Neural cell (in vitro differentiated cells): Measurements from ENCODE around the gene CWC27. TPM values are rescaled to one million over a fixed set of nuclear protein-coding genes. Genes with fewer than 3 reads are reported as not detected.

ENCODE experiments used
- H2AFZ ChIP-seq: fragments of 200-600, 300-800 bp; sonication (generic), shearing (Covaris generic); 2 replicates; pipeline ENCODE4 v1.6.0; 2014; ENCODE audit warnings: low read depth, mild to moderate bottlenecking, antibody characterized with exemption, low read length, moderate library complexity
- H3F3A ChIP-seq: fragments of 200-600 bp; shearing (Covaris generic); 2 replicates; pipeline ENCODE4 v1.6.1; 2016; ENCODE audit warnings: mild to moderate bottlenecking, moderate library complexity, mixed read lengths, antibody characterized with exemption, low read length; ENCODE audit not compliant: insufficient read depth, poor library complexity, severe bottlenecking
- H3K27ac ChIP-seq: fragments of 200-600, 300-800 bp; sonication (generic), shearing (Covaris generic); 2 replicates; pipeline ENCODE4 v1.5.1; 2014; ENCODE audit warnings: mild to moderate bottlenecking, low read length, moderate library complexity
- H3K27me3 ChIP-seq: fragments of 300-800, 200-600 bp; sonication (generic), shearing (Covaris generic); 2 replicates; pipeline ENCODE4 v1.6.0; 2014; ENCODE audit warnings: mild to moderate bottlenecking, low read depth, low read length, moderate library complexity; ENCODE audit not compliant: insufficient read depth
- H3K36me3 ChIP-seq: fragments of 300-800, 200-600 bp; sonication (generic), shearing (Covaris generic); 2 replicates; pipeline ENCODE4 v1.5.1; 2014; ENCODE audit warnings: mild to moderate bottlenecking, antibody characterized with exemption, low read length, moderate library complexity; ENCODE audit not compliant: insufficient read depth
- H3K4me2 ChIP-seq: fragments of 300-800, 200-600 bp; sonication (generic), shearing (Covaris generic); 2 replicates; pipeline ENCODE4 v1.6.0; 2014; ENCODE audit warnings: mild to moderate bottlenecking, low read length
- H3K4me3 ChIP-seq: fragments of 300-800, 200-600 bp; sonication (generic), shearing (Covaris generic); 2 replicates; pipeline ENCODE4 v1.5.1; 2014; ENCODE audit warnings: mild to moderate bottlenecking, low read length, moderate library complexity
- H3K79me2 ChIP-seq: fragments of 200-600 bp; shearing (Covaris generic); replicated peaks from 2 replicates; pipeline ENCODE4 v1.6.0; 2014; ENCODE audit warnings: mild to moderate bottlenecking, low read length, moderate library complexity; ENCODE audit not compliant: insufficient read depth
- H3K9ac ChIP-seq: fragments of 300-800, 200-600 bp; sonication (generic), shearing (Covaris generic); 2 replicates; pipeline ENCODE4 v1.6.1; 2016; ENCODE audit warnings: mild to moderate bottlenecking, low read length, mixed read lengths
- H3K9me2 ChIP-seq: fragments of 200-600 bp; shearing (Covaris generic); 2 replicates; pipeline ENCODE4 v1.6.1; 2016; ENCODE audit warnings: mild to moderate bottlenecking, low read length, mixed read lengths; ENCODE audit not compliant: insufficient read depth
- H3K9me3 ChIP-seq: fragments of 200-600, 300-800 bp; sonication (generic), shearing (Covaris generic); 2 replicates; pipeline ENCODE4 v1.6.1; 2016; ENCODE audit warnings: mild to moderate bottlenecking, mixed run types, low read length, moderate library complexity, mixed read lengths
- H4K20me1 ChIP-seq: fragments of 200-600 bp; shearing (Covaris generic); 2 replicates; pipeline ENCODE4 v1.6.1; 2016; ENCODE audit warnings: mild to moderate bottlenecking, mixed run types; ENCODE audit not compliant: insufficient read depth
- CTCF ChIP-seq: fragments of 450-650 bp; IDR thresholded peaks from 2 replicates; pipeline ENCODE4 v1.5.1; 2014; ENCODE audit warnings: antibody characterized with exemption, mild to moderate bottlenecking, moderate library complexity; ENCODE audit not compliant: poor library complexity, severe bottlenecking
- EP300 ChIP-seq: fragments of 450-650 bp; conservative IDR thresholded peaks from 2 replicates; pipeline ENCODE4 v1.6.1; 2014; ENCODE audit warnings: antibody characterized with exemption, mild to moderate bottlenecking, moderate library complexity; ENCODE audit not compliant: poor library complexity, severe bottlenecking
- MXI1 ChIP-seq: fragments of 450-650 bp; conservative IDR thresholded peaks from 2 replicates; pipeline ENCODE4 v1.6.1; 2014; ENCODE audit warnings: antibody characterized with exemption, mild to moderate bottlenecking; ENCODE audit not compliant: poor library complexity, severe bottlenecking
- POLR2AphosphoS5 ChIP-seq: IDR thresholded peaks from 2 replicates; pipeline ENCODE4 v1.6.1; 2012
- RAD21 ChIP-seq: fragments of 450-650 bp; conservative IDR thresholded peaks from 2 replicates; pipeline ENCODE4 v1.6.1; 2014; ENCODE audit warnings: antibody characterized with exemption, mild to moderate bottlenecking, moderate library complexity
- TAF1 ChIP-seq: IDR thresholded peaks from 2 replicates; pipeline ENCODE4 v1.6.1; 2012; ENCODE audit warnings: low read depth
- polyA plus RNA-seq: library from polyadenylated mRNA; depleted of rRNA; stranded (reverse); fragments of >200 nt; gene quantifications from 2 replicates; pipeline ENCODE4 v1.2.3, GENCODE V29; 2014
- TF ChIP-seq, protein P1 (sequence below): IDR thresholded peaks from 2 replicates; pipeline ENCODE4 v1.6.1; 2012; ENCODE audit warnings: borderline replicate concordance

The CWC27 gene
- polyA plus RNA-seq, 1 donor from 2014 or later = 26.2 TPM

GRCh38 chr5:65034029-65034812 is 265.5 kb downstream of the CWC27 start:
- Histone ChIP-seq H3F3A (no peaks in the 10 kb centered on the region), H3K9ac (no peak overlapping the region), H3K27ac (no peak overlapping the region), H3K9me3 (no peaks in the 10 kb centered on the region), H3K4me3 (no peak overlapping the region), H3K9me2 (no peaks in the 10 kb centered on the region), H4K20me1 (no peaks in the 10 kb centered on the region), H3K27me3 (no peaks in the 10 kb centered on the region), H3K4me2 (no peak overlapping the region), H3K79me2 (no peaks in the 10 kb centered on the region), H3K36me3 (no peaks in the 10 kb centered on the region), H2AFZ (no peak overlapping the region)
- TF ChIP-seq RAD21 = no peak
- TF ChIP-seq EP300 = no peak
- TF ChIP-seq, protein P1, sequence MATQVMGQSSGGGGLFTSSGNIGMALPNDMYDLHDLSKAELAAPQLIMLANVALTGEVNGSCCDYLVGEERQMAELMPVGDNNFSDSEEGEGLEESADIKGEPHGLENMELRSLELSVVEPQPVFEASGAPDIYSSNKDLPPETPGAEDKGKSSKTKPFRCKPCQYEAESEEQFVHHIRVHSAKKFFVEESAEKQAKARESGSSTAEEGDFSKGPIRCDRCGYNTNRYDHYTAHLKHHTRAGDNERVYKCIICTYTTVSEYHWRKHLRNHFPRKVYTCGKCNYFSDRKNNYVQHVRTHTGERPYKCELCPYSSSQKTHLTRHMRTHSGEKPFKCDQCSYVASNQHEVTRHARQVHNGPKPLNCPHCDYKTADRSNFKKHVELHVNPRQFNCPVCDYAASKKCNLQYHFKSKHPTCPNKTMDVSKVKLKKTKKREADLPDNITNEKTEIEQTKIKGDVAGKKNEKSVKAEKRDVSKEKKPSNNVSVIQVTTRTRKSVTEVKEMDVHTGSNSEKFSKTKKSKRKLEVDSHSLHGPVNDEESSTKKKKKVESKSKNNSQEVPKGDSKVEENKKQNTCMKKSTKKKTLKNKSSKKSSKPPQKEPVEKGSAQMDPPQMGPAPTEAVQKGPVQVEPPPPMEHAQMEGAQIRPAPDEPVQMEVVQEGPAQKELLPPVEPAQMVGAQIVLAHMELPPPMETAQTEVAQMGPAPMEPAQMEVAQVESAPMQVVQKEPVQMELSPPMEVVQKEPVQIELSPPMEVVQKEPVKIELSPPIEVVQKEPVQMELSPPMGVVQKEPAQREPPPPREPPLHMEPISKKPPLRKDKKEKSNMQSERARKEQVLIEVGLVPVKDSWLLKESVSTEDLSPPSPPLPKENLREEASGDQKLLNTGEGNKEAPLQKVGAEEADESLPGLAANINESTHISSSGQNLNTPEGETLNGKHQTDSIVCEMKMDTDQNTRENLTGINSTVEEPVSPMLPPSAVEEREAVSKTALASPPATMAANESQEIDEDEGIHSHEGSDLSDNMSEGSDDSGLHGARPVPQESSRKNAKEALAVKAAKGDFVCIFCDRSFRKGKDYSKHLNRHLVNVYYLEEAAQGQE = no peak
- no peak for TF ChIP-seq CTCF
- no peak for TF ChIP-seq MXI1
- no peak for TF ChIP-seq TAF1

DNA sequence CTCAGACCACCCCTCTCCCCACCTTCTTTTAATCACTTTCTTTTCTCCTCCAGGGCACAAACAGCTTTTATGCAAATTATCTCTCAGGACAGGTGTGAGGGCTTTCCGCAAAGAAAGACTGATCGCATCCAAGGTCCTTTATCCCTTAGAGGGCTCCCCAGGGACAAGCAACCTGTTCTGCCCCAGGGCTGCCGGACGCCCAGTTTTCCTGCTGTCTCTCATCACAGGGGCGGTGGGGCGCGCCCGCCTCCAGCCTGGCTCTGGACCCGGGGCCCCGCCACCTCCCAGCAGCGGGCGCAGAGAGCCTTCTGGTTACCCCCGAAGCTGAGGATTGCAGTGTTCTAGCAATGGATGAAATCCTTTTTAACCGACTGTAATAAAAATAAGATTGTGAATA is 266.1 kb downstream of the CWC27 start:
- Histone ChIP-seq H3K36me3 (no peaks in the 10 kb centered on the region), H3K4me2 (no peak overlapping the region), H3K27me3 (no peaks in the 10 kb centered on the region), H4K20me1 (no peaks in the 10 kb centered on the region), H3K9me3 (no peaks in the 10 kb centered on the region), H3K27ac (peak overlapping the region; percentile 30), H3K4me3 (peak overlapping the region; percentile 80), H3F3A (no peaks in the 10 kb centered on the region), H3K79me2 (no peaks in the 10 kb centered on the region), H2AFZ (peak overlapping the region; percentile 48), H3K9ac (peak overlapping the region; percentile 67), H3K9me2 (no peaks in the 10 kb centered on the region)
- TF ChIP-seq RAD21 = no peak
- TF ChIP-seq POLR2AphosphoS5 = no peak
- TF ChIP-seq EP300 = no peak
- TF ChIP-seq CTCF = no peak
- TF ChIP-seq TAF1 = no peak
